ENCODE results near the gene XXYLT1. TPM values are rescaled to one million over a fixed set of nuclear protein-coding genes. Genes with fewer than 3 reads are reported as not detected.

The XXYLT1 gene
- polyA plus RNA-seq, 3 donors from 2014 or later: 5.3 to 15.7 (median 5.6) TPM

DNA sequence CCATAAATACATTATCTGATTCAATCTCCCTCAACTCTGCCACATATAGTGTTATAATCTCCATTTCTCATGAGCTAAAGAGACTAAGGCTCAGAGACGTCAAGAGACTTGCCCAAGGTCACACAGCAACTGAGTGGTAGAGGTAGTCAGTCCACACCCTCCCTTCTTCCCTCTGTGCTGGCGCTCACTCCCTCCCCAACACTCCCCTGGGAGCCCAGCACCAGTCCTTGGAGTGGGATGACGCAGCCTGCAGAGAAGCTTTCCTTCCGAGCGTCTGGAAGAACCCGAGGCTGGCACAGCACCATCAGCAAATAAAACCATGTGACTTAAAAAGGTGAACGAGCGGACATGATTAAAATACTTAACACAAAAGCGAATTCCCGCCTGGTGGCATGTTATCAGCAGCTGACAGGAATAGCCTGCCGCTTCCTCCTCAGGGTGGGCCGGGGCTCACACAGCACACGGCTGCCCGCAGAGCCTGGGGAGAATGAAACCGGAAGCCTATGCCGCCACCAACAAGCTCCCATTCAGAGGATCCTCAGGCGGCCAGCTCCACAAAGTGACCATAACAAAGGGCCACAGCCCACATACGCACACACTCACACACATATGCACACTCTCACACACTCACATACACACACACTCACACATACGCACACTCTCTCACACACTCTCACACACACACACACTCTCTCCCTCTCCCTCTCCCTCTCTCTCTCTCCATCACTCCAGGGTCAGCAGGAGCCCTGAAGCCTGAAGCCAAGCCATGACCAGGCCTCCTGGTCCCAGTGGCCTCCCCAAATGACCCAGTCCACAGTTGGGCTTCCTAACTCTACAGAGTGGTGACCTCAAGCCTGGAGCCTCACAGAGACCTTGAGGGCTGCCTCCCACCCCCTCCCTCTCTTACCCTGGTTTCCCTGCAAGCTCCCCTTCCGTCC, 120.5 kb downstream of the XXYLT1 start:
- Mint-ChIP-seq H3K4me1 (peaks cover 74 to 78% of the 10 kb centered on the region in 2 donors), H3K27ac (peak overlapping the region in 5 of 6 donors; percentile 77 to 98 (median 95)), H3K27me3 (ENCODE audit: low read depth in 3 of 3) (peaks cover 0 to 5% (median 2%) of the 10 kb centered on the region in 3 donors), H3K4me3 (peak overlapping the region; percentile 62 to 99 (median 90)), H3K9me3 (no peaks in the 10 kb centered on the region), H3K36me3 (no peaks in the 10 kb centered on the region)
- peak; percentile 34 to 62 (median 57) for DNase-seq

DNA sequence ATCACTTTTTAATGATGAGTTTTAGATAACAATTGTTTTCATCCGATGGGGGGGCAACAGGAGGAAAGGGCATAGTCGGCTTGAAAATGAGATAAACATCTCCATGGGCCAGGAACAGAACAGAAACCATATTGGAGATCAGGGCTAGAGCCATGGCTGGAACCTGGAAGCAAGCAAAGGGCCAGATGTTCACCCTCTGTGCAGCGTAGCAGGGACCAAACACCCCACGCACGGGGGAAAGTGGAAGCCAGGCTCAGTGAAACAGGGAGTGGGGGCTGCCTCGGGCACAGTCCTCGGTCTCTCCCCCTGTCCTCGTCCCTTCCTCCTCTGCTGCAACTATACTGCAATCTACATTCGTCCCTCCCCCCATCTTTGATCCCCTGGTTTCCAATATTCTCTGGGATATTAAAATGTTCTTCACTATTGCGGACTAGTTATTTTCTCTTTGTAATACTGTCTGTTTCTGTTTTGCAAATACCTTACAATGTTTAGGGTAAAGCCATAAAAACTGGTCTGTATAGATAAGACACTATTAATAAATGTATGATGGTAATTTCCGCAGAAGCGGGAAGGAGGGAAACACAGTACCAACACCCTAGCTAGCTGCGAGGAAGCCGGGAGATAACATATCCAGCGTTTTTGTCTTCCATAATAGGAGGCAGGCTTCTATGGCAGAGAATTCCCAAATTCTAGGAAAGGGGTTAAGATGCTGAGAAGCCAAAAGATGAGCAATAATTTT, 121.5 kb downstream of the XXYLT1 start:
- Mint-ChIP-seq H3K9me3 (no peaks in the 10 kb centered on the region), H3K4me1 (peaks cover 71 to 74% of the 10 kb centered on the region in 2 donors), H3K27me3 (ENCODE audit: low read depth in 3 of 3) (peaks cover 2 to 5% (median 4%) of the 10 kb centered on the region in 3 donors), H3K4me3 (peak overlapping the region in 4 of 5 donors; percentile 87 to 99 (median 90)), H3K36me3 (no peaks in the 10 kb centered on the region), H3K27ac (peak overlapping the region in 4 of 6 donors; percentile 54 to 98 (median 92))
- no peak for DNase-seq

DNA sequence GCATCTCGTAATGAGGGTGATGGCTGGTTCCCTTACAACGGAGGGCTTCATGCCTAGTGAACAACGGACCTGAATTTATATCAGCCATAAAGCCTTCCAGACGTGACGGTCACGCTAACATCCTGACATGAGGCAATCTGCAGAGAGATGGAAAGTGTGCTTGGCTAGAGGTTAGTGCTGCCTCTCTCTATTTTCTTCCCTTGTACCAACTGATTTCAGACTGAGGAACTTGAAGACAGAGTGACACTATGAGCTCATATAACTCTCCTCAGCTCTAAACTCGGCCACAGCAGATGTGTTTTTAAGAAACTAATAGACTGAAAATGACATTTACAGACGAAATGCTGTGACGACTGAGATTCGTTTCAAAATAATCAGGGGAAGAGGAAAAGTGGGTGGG, 122.4 kb downstream of the XXYLT1 start:
- H3K36me3 Mint-ChIP-seq: no peaks in the 10 kb centered on the region
- H3K4me1 Mint-ChIP-seq: peaks cover 64 to 68% of the 10 kb centered on the region in 2 donors

DNA sequence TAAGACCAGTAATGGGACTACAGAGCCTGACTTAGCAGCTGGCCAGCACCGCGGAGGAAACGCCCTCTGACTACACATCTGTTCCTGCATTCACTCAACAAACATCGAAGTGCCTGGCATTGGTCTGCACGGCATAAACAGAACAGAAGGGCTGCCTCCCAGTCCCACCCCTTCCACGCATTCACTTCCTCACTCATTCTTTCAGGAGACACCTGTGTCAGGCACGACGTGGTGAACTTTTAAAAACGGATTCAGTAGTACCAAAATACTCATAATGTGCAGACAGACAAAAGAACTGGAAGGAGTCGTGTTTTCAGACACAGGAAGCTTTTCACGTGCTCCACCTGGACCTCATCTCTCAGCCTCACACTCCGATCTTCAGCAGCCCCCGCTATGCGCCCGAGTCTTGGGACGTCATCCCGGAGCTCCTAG, 123.3 kb downstream of the XXYLT1 start:
- H3K4me1 Mint-ChIP-seq: peaks cover 61 to 68% of the 10 kb centered on the region in 2 donors
- no peaks in the 10 kb centered on the region for H3K9me3 Mint-ChIP-seq
- H3K4me3 Mint-ChIP-seq: peak overlapping the region; percentile 77 to 99 (median 90)
- H3K27me3 Mint-ChIP-seq (ENCODE audit: low read depth in 3 of 3): peaks cover 0 to 6% (median 5%) of the 10 kb centered on the region in 3 donors
- DNase-seq: peak; percentile 35 to 66 (median 62)
- H3K36me3 Mint-ChIP-seq: peaks cover 0 to 2% (median 0%) of the 10 kb centered on the region in 3 donors
- H3K27ac Mint-ChIP-seq: peak overlapping the region; percentile 8 to 98 (median 80)

More for the DNA sequence above, 122.4 kb downstream of the XXYLT1 start:
- peak overlapping the region in 5 of 6 donors; percentile 1 to 98 (median 90) for H3K27ac Mint-ChIP-seq
- peak overlapping the region; percentile 77 to 99 (median 90) for H3K4me3 Mint-ChIP-seq
- DNase-seq: peak in 1 of 3 donors; percentile 15
- no peaks in the 10 kb centered on the region for H3K9me3 Mint-ChIP-seq
- H3K27me3 Mint-ChIP-seq (ENCODE audit: low read depth in 3 of 3): peaks cover 2 to 6% (median 5%) of the 10 kb centered on the region in 3 donors

DNA sequence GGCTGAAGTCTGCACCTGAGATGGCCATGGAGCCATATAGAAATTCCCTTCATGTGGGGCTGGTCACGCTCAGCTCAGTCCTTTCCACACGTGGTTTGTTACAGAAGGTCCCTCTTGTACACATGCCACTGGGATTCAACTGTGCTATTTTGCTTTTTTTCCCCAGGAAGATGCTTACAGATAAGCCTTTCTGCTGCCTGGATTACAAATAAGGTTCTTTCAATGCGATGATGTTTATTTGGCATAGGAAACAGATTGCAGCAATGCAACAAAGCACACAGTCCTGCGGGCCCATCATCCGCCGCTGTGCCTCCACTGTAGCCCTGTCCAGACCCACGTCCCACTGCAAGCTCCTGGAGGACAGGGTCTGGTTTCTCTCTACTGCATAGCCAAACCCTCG, 124.8 kb downstream of the XXYLT1 start:
- no peak for DNase-seq
- H3K9me3 Mint-ChIP-seq: peaks cover 0 to 3% (median 0%) of the 10 kb centered on the region in 6 donors
- peaks cover 0 to 11% (median 5%) of the 10 kb centered on the region in 3 donors for H3K36me3 Mint-ChIP-seq
- peaks cover 0 to 6% (median 5%) of the 10 kb centered on the region in 3 donors for H3K27me3 Mint-ChIP-seq (ENCODE audit: low read depth in 3 of 3)
- H3K27ac Mint-ChIP-seq: peak overlapping the region in 3 of 6 donors; percentile 1 to 39 (median 10)
- peak overlapping the region in 1 of 5 donors; percentile 87 for H3K4me3 Mint-ChIP-seq
- H3K4me1 Mint-ChIP-seq: peaks cover 53 to 63% of the 10 kb centered on the region in 2 donors

DNA sequence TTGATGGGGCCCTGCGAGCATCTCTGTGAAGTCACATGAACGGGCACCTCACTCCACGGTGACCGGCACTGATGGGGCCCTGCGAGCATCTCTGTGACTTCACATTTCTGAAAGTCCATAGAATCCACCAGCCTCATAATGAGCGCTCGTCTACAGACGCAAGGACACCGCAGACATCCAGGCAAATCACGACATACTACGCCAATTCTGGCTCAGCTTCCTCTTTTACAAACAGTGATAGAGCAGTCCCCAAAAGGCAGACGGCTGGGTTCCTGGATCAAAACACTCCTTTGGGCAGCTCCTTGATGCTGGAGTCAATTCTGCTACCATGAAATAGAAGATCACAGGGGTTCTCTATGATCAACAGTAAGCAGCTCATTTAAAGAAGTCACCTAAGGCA, 125.4 kb downstream of the XXYLT1 start:
- peak overlapping the region in 1 of 5 donors; percentile 87 for H3K4me3 Mint-ChIP-seq
- no peak for DNase-seq
- H3K27me3 Mint-ChIP-seq (ENCODE audit: low read depth in 3 of 3): peaks cover 0 to 6% (median 5%) of the 10 kb centered on the region in 3 donors
- H3K36me3 Mint-ChIP-seq: peaks cover 4 to 14% (median 9%) of the 10 kb centered on the region in 3 donors
- peaks cover 48 to 57% of the 10 kb centered on the region in 2 donors for H3K4me1 Mint-ChIP-seq
- H3K9me3 Mint-ChIP-seq: peaks cover 0 to 7% (median 1%) of the 10 kb centered on the region in 6 donors
- peak overlapping the region in 4 of 6 donors; percentile 53 to 85 (median 78) for H3K27ac Mint-ChIP-seq

DNA sequence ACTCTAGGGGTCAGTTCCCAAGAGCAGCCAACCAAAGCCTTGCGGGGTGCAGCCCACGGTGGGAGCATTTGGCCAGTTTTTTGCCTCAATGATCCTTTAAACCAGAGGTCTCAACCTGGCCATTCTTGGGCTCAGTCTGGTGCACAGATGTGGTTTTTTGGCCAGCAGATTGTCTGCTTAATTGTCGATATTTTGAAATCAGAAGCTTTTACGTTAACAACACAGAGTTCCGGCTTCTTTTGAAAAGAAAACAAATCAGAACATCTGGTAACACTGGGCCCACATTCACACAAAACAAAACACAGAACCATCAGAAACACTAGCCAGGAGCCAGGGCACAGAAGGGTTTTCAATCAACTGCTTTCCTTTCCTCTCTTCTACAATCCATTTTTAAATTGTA, 127.7 kb downstream of the XXYLT1 start:
- Mint-ChIP-seq H3K27ac (peak overlapping the region in 1 of 6 donors; percentile 22), H3K27me3 (ENCODE audit: low read depth in 3 of 3) (peaks cover 0 to 6% (median 0%) of the 10 kb centered on the region in 3 donors), H3K4me1 (peaks cover 24 to 34% of the 10 kb centered on the region in 2 donors), H3K9me3 (peaks cover 0 to 12% (median 1%) of the 10 kb centered on the region in 6 donors), H3K4me3 (no peak overlapping the region), H3K36me3 (peaks cover 8 to 19% (median 14%) of the 10 kb centered on the region in 3 donors)
- no peak for DNase-seq

DNA sequence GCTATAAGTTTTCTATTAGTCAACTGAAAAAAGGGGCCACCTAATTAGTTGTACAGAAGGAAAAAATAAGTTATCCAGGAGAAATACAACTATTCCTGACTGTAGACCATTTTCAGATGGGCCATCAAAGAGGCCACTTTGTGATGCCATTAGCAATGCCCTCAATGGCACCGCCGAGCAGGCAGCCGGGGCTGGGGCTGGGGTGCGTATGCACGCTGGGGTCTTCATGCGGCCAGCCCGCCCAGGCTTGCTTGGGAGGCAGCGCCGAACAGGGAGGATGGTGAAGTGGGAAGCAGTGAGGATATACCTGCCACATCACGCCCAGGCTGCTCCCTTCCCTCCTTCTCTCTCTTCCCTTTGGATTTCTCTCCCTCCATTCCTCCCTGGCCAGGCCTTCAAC, 128.4 kb downstream of the XXYLT1 start:
- Mint-ChIP-seq H3K9me3 (peaks cover 0 to 12% (median 1%) of the 10 kb centered on the region in 6 donors), H3K27me3 (ENCODE audit: low read depth in 3 of 3) (peaks cover 0 to 8% (median 0%) of the 10 kb centered on the region in 3 donors), H3K4me3 (no peak overlapping the region), H3K27ac (peak overlapping the region in 1 of 6 donors; percentile 36), H3K36me3 (peaks cover 8 to 19% (median 14%) of the 10 kb centered on the region in 3 donors), H3K4me1 (peaks cover 17 to 27% of the 10 kb centered on the region in 2 donors)
- no peak for DNase-seq

DNA sequence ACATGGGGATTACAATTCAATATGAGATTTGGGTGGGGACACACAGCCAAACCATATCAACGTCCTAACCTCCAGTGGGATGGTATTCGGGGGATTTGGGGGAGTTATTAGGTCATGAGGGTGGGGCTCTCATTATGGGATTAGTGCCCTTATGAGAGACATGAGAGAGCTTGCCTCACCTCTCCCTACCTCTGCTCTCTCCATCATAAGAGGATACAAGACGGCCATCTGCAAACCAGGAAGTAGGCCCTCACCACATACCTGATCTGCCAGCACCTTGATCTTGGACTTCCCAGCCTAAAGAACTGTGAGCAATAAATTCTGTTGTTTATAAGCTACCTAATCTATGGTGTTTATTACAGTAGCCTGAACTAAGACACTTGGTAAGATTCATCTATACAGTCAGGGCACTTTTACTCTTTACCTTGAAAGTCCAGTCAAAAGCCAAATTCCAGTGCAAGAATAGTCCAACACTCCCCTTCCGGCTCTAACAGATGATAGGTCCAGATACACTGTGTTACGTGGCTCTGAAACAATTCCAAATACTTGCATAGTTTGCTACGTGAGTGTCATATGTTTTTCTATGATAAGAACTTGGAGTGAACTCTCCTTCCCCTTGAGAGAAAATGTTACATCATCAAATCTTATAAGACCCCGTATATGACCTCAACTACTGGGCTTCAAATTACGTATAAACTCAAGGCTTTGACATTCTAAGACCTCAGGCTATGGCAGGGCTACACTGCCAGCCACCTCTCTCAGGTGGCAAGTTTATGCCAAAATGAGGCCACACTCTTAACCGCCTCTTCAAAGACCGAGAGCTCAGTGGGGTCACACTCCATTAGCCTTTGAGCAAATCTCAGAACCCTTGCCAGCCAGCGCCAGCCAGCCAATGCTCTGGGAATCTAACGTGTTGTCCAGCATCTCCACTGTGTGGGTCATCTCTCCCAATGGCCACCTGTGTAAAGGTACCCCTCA, 129.9 kb downstream of the XXYLT1 start:
- no peak overlapping the region for H3K27ac Mint-ChIP-seq
- peaks cover 0 to 12% (median 1%) of the 10 kb centered on the region in 6 donors for H3K9me3 Mint-ChIP-seq
- H3K4me1 Mint-ChIP-seq: peaks cover 9 to 16% of the 10 kb centered on the region in 2 donors
- DNase-seq: no peak
- H3K27me3 Mint-ChIP-seq (ENCODE audit: low read depth in 3 of 3): peaks cover 0 to 8% (median 0%) of the 10 kb centered on the region in 3 donors
- peaks cover 8 to 19% (median 14%) of the 10 kb centered on the region in 3 donors for H3K36me3 Mint-ChIP-seq
- no peak overlapping the region for H3K4me3 Mint-ChIP-seq

DNA sequence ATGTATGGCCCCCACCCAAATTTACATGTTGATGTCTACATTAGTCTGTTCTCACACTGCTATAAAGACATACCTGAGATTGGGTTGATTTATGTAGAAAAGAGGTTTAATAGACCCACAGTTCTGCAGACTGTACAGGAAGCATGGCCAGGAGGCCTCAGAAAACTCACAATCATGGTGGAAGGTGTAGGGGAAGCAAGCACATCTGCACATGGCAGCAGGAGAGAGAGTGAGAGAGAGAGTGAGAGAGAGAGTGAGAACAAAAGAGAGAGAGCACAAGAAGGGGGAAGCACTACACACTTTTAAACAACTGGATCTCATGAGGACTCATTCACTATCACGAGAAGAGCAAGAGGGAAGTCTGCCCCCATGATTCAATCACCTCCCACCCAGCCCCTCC, 130.5 kb downstream of the XXYLT1 start:
- H3K4me1 Mint-ChIP-seq: peaks cover 9 to 12% of the 10 kb centered on the region in 2 donors
- H3K4me3 Mint-ChIP-seq: no peak overlapping the region
- H3K9me3 Mint-ChIP-seq: peaks cover 0 to 12% (median 1%) of the 10 kb centered on the region in 6 donors
- peaks cover 0 to 8% (median 0%) of the 10 kb centered on the region in 3 donors for H3K27me3 Mint-ChIP-seq (ENCODE audit: low read depth in 3 of 3)
- H3K27ac Mint-ChIP-seq: no peak overlapping the region
- peaks cover 8 to 19% (median 16%) of the 10 kb centered on the region in 3 donors for H3K36me3 Mint-ChIP-seq
- no peak for DNase-seq

DNA sequence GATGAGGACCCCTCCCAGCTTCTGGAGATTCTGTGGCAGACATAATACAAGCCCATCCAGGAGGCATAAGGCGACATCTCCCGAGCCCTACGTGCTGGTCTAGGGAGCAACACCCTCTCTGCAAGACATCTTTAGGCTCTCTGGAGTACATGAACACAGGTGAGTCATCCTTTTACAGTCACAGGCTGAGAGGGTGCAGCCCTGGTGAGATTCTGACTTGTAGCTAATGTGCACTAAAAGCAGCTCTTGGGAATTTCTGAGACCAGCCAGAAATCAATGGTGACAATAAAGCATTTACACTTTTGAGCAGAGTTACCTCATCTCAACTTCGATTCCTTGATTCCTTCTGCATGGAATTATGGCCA, 131.1 kb downstream of the XXYLT1 start:
- H3K27ac Mint-ChIP-seq: no peak overlapping the region

More for the DNA sequence above, 131.1 kb downstream of the XXYLT1 start:
- peaks cover 6 to 10% of the 10 kb centered on the region in 2 donors for H3K4me1 Mint-ChIP-seq
- peaks cover 0 to 7% (median 0%) of the 10 kb centered on the region in 3 donors for H3K27me3 Mint-ChIP-seq (ENCODE audit: low read depth in 3 of 3)
- H3K4me3 Mint-ChIP-seq: no peak overlapping the region
- DNase-seq: no peak
- H3K36me3 Mint-ChIP-seq: peaks cover 8 to 19% (median 16%) of the 10 kb centered on the region in 3 donors
- peaks cover 0 to 12% (median 1%) of the 10 kb centered on the region in 6 donors for H3K9me3 Mint-ChIP-seq
